Neural progenitor cell (in vitro differentiated cells): Measurements from ENCODE around the gene ZMYM1.
"Not testable (repeated sequence)": the region's sequence is repeated elsewhere in the genome, so short reads cannot be mapped to it uniquely, and the experiment has no call there.

Experiments used
- CTCF ChIP-seq: fragments of 200-600 bp; sonication (generic); IDR thresholded peaks from 2 replicates; pipeline ENCODE4 v1.5.1; 2017; ENCODE audit warnings: antibody characterized with exemption, mild to moderate bottlenecking
- EZH2 ChIP-seq: fragments of 200-600 bp; sonication (generic); IDR thresholded peaks from 2 replicates; pipeline ENCODE4 v1.6.1; 2017; ENCODE audit warnings: antibody characterized with exemption, mild to moderate bottlenecking, moderate library complexity
- EZH2phosphoT487 ChIP-seq: fragments of 200-600 bp; sonication (generic); IDR thresholded peaks from 2 replicates; pipeline ENCODE4 v1.6.1; 2017; ENCODE audit warnings: antibody characterized with exemption

GRCh38 chr1:35137590-35137989 is 58.4 kb downstream of the ZMYM1 start:
- not testable (repeated sequence) for TF ChIP-seq EZH2phosphoT487, CTCF, EZH2
